HepG2 (cell line): ENCODE data around the gene FXN. TPM values are rescaled to one million over a fixed set of nuclear protein-coding genes. Genes with fewer than 3 reads are reported as not detected.

Experiments
- AGO1 ChIP-seq: fragments of 200-400 bp; formaldehyde crosslinking; IDR thresholded peaks from 2 replicates; pipeline ENCODE4 v1.6.1; 2017; ENCODE audit warnings: mild to moderate bottlenecking, low read depth, low read length, moderate library complexity; ENCODE audit not compliant: poor library complexity, severe bottlenecking
- ATF6 ChIP-seq: sonication (generic); formaldehyde crosslinking; conservative IDR thresholded peaks from 2 replicates; pipeline ENCODE4 v1.4.0; 2020; ENCODE audit warnings: missing genetic modification reagents
- CCAR2 ChIP-seq: fragments of 200-400 bp; formaldehyde crosslinking; optimal IDR thresholded peaks from 2 replicates; pipeline ENCODE3; 2018; ENCODE audit warnings: low read depth, mild to moderate bottlenecking, low read length, moderate library complexity
- FOXJ3 ChIP-seq: sonication (generic); formaldehyde crosslinking; IDR thresholded peaks from 2 replicates; pipeline ENCODE4 v1.4.0; 2020; ENCODE audit warnings: missing genetic modification reagents, mild to moderate bottlenecking, borderline replicate concordance
- FOXP4 ChIP-seq: sonication (generic); formaldehyde crosslinking; IDR thresholded peaks from 2 replicates; pipeline ENCODE4 v1.4.0; 2020; ENCODE audit warnings: missing genetic modification reagents
- GFI1 ChIP-seq: sonication (generic); formaldehyde crosslinking; IDR thresholded peaks from 2 replicates; pipeline ENCODE4 v1.5.0; 2020; ENCODE audit warnings: missing genetic modification reagents, mild to moderate bottlenecking, borderline replicate concordance
- KDM3A ChIP-seq: IDR thresholded peaks from 2 replicates; pipeline ENCODE4 v1.6.1; 2018; ENCODE audit warnings: low read depth, missing compliant biosample characterization
- LRRFIP1 ChIP-seq: sonication (generic); formaldehyde crosslinking; conservative IDR thresholded peaks from 2 replicates; pipeline ENCODE4 v1.4.0; 2020; ENCODE audit warnings: missing genetic modification reagents
- MAF1 ChIP-seq: sonication (generic); formaldehyde crosslinking; IDR thresholded peaks from 2 replicates; pipeline ENCODE4 v1.5.0; 2020; ENCODE audit warnings: missing genetic modification reagents, borderline replicate concordance
- MEIS2 ChIP-seq: sonication (generic); formaldehyde crosslinking; IDR thresholded peaks from 2 replicates; pipeline ENCODE4 v1.9.0; 2021; ENCODE audit warnings: mild to moderate bottlenecking, missing genetic modification reagents
- NPAS2 ChIP-seq: sonication (generic); formaldehyde crosslinking; IDR thresholded peaks from 2 replicates; pipeline ENCODE4 v1.8.0; 2022; ENCODE audit warnings: mild to moderate bottlenecking, missing genetic modification reagents, borderline replicate concordance
- PHF8 ChIP-seq: sonication (generic); formaldehyde crosslinking; IDR thresholded peaks from 2 replicates; pipeline ENCODE4 v1.5.0; 2020; ENCODE audit warnings: missing genetic modification reagents
- SRSF4 ChIP-seq: fragments of 200-400 bp; formaldehyde crosslinking; IDR thresholded peaks from one replicate; pipeline ENCODE4 v1.6.1; 2018; ENCODE audit warnings: mild to moderate bottlenecking, low read depth, low read length, moderate library complexity; ENCODE audit not compliant: poor library complexity, severe bottlenecking
- TIGD3 ChIP-seq: sonication (generic); formaldehyde crosslinking; IDR thresholded peaks from 2 replicates; pipeline ENCODE4 v1.5.1; 2020; ENCODE audit warnings: mild to moderate bottlenecking, missing genetic modification reagents, borderline replicate concordance
- TRIM22 ChIP-seq: fragments of 450-650 bp; IDR thresholded peaks from 2 replicates; pipeline ENCODE4 v1.6.1; 2017
- ZNF124 ChIP-seq: sonication (generic); formaldehyde crosslinking; IDR thresholded peaks from 2 replicates; pipeline ENCODE4 v1.4.0; 2020; ENCODE audit warnings: missing genetic modification reagents
- ZNF556 ChIP-seq: sonication (generic); formaldehyde crosslinking; IDR thresholded peaks from 2 replicates; pipeline ENCODE4 v1.4.0; 2020; ENCODE audit warnings: mild to moderate bottlenecking, missing genetic modification reagents, borderline replicate concordance
- polyA plus RNA-seq, 8 experiments: library from polyadenylated mRNA; depleted of rRNA in 3 of 8; stranded (reverse) in 7 of 8; unstranded in 1 of 8; fragments of >200 nt; fragmentation: Illumina TruSeq in 4 of 8; extraction: Trizol in 4 of 8; gene quantifications; 2 replicates each; pipeline versions ENCODE4 v1.2.1 to v1.2.3, GENCODE V29; 2011 to 2016; ENCODE audit warnings: low read depth in 4 of 8, missing spikeins in 1 of 8, mixed read lengths in 1 of 8; ENCODE audit not compliant: insufficient read depth in 1 of 8
- total RNA-seq, 5 experiments: library from RNA; depleted of rRNA; stranded (reverse); fragments of >200 nt; fragmentation: Illumina TruSeq; extraction: Trizol; gene quantifications; 2 replicates each; pipeline ENCODE4 v1.2.3, GENCODE V29; 2016; ENCODE audit warnings: low read depth in 1 of 5

The FXN gene
- total and polyA plus RNA-seq, 2 of the 13 experiments (the other 11 are each of a cell fraction or from before 2014, with no cell fraction given): 24.1 to 26.0 TPM

GRCh38 chr9:69104830-69105527 lies 69.4 kb downstream of the FXN start (continued):
- TF ChIP-seq ATF6 (CRISPR knock-in tag) (no peak), ZNF124 (CRISPR knock-in tag) (no peak; the same call in 1 of the 2 replicates), MEIS2 (CRISPR knock-in tag) (no peak), FOXJ3 (CRISPR knock-in tag) (no peak), AGO1 (no peak), GFI1 (CRISPR knock-in tag) (no peak), NPAS2 (no peak), FOXP4 (CRISPR knock-in tag) (peak; percentile 76; the same call in 1 of the 2 replicates), PHF8 (CRISPR knock-in tag) (no peak), ZNF556 (CRISPR knock-in tag) (no peak), MAF1 (CRISPR knock-in tag) (no peak), LRRFIP1 (CRISPR knock-in tag) (no peak), CCAR2 (no peak), KDM3A (CRISPR knock-in tag) (no peak), TRIM22 (no peak), TIGD3 (CRISPR knock-in tag) (no peak), SRSF4 (no peak)
